Stimulated activated memory B cell treated with anti-CD40 and anti-IgM and Interleukin-4, amounts not matched to agents 10 μg/mL and 1 μg/mL and 100 μg/mL, for 72 hours (primary cell): Measurements from ENCODE around the gene RSAD1.
A peak's percentile ranks its signal among the peaks of the same experiment; 100 is the strongest.
"Not testable (repeated sequence)": the region's sequence is repeated elsewhere in the genome, so short reads cannot be mapped to it uniquely, and the experiment has no call there.

Source experiments
- ATAC-seq: fragments of 150-1000 bp; cut with Tn5 transposase; 2 replicates; pipeline ENCODE4 v1.10.0; 2021
- H3K27ac Mint-ChIP-seq: one replicate; pipeline ENCODE4 v1.8.0; 2022; ENCODE audit warnings: mild to moderate bottlenecking, mixed read lengths
- H3K27me3 Mint-ChIP-seq: one replicate; pipeline ENCODE4 v1.8.0; 2022; ENCODE audit warnings: mixed read lengths
- H3K36me3 Mint-ChIP-seq: one replicate; pipeline ENCODE4 v1.8.0; 2022; ENCODE audit warnings: mixed read lengths
- H3K4me1 Mint-ChIP-seq: one replicate; pipeline ENCODE4 v1.8.0; 2022; ENCODE audit warnings: mixed read lengths
- H3K4me3 Mint-ChIP-seq: one replicate; pipeline ENCODE4 v1.8.0; 2022; ENCODE audit warnings: mild to moderate bottlenecking, moderate library complexity, mixed read lengths
- H3K9me3 Mint-ChIP-seq: one replicate; pipeline ENCODE4 v1.8.0; 2022; ENCODE audit warnings: mixed read lengths

The RSAD1 gene

DNA sequence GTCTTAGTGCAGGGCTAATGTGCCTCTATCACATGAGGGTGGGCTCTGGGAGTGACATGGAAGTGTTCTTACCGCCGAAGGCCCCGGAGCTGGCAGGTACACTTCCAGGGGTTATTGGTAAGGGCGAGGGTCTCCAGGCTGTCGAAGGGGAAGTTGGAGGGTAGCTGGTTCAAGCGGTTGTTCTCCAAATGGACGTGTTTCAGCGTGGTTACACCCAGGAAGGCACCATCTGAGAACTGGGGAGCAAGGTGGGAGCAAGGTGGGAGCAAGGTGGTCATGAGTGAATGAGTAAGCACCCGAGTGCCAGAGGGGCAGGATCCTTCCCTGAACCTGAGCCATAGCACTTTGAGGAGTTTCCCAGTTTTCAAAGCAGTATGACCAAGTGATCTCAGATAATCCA lies 13.0 kb upstream of the RSAD1 start:
- Mint-ChIP-seq H3K27me3 (peaks cover 15% of the 10 kb centered on the region), H3K36me3 (peaks cover 18% of the 10 kb centered on the region), H3K27ac (peak overlapping the region; percentile 83), H3K9me3 (no peaks in the 10 kb centered on the region), H3K4me3 (no peak overlapping the region), H3K4me1 (peaks cover 47% of the 10 kb centered on the region)
- ATAC-seq: no peak

DNA sequence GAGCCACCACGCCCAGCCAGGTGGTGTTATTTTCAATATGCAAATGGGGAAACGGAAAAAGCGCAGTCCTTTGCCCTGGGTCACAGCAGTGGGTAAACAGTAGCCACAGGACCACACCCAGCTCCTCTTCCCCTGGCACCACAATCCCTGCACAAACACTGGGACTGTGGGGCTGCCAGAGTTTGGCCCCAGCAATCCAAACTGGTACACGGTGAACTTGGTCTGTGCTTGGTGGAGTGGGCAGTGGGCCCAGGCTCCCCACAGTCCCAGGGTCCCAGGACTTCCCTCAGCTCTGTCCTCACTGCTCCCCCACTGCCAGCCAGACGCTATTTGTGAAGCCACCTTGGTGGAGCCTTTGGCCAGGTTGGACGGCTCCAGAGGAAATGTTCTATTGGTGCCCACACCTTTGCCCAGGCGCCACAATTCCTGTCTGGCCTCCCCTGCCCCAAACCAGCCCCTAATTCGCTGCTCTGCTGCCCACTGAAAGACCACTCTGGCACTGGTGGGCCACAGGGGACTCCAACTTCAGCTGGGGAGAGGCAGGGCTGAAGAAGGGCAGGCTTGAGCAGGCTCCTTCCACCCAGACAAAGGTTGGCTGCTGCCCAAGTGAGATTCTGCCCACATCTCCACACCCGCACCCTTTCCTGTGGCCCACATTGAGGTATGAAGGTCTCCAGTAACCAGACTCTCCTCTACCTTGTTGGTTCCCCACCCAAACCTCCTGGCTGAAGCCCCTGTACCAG lies 12.1 kb upstream of the RSAD1 start:
- peak overlapping the region; percentile 83 for H3K27ac Mint-ChIP-seq
- peak overlapping the region; percentile 30 for H3K4me3 Mint-ChIP-seq
- peaks cover 15% of the 10 kb centered on the region for H3K27me3 Mint-ChIP-seq
- peak; percentile 52 for ATAC-seq
- H3K36me3 Mint-ChIP-seq: peaks cover 19% of the 10 kb centered on the region
- H3K4me1 Mint-ChIP-seq: peaks cover 47% of the 10 kb centered on the region
- no peaks in the 10 kb centered on the region for H3K9me3 Mint-ChIP-seq

DNA sequence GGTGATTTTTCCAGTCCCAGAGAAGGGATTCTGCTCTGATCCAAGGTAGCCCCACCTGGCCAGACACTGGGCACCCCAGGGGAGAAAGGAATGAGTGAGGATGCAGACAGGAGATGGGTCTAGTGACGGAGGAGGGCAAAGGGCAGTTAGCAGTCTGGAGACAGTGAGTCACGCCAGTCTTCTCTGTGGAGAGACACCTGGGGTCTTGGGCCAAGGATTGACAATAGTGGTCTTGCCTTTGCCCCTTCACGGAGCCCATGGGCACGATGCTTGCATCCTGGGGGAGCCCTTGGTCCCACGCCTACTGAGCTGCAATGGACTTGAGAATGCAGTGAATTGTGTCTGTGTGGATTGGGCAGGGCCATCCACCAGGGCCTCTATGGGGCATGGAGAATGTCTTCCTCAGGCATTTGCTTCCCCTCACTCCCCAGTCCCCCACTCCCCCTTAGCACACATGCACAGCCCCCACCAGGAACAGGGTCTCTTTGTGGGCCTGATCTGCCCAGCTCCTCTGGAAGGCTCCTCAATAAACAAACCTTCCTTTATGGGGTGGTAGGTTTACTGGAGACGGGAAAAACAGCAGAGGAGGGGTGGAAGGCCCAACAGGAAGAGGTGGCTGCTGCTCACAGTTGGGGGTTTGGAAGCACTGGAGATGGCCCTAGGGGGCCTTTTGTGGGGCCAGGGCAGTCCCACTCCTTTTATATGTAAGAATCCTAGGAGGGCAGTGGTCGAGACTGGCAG lies 11.4 kb upstream of the RSAD1 start:
- peak overlapping the region; percentile 55 for H3K4me3 Mint-ChIP-seq
- no peaks in the 10 kb centered on the region for H3K9me3 Mint-ChIP-seq
- H3K27me3 Mint-ChIP-seq: peaks cover 15% of the 10 kb centered on the region
- H3K36me3 Mint-ChIP-seq: peaks cover 27% of the 10 kb centered on the region
- H3K27ac Mint-ChIP-seq: peak overlapping the region; percentile 83
- H3K4me1 Mint-ChIP-seq: peaks cover 47% of the 10 kb centered on the region
- ATAC-seq: no peak

GRCh38 chr17:50467855-50468303 lies 10.8 kb upstream of the RSAD1 start:
- H3K4me3 Mint-ChIP-seq: peak overlapping the region; percentile 58
- peaks cover 30% of the 10 kb centered on the region for H3K36me3 Mint-ChIP-seq

DNA sequence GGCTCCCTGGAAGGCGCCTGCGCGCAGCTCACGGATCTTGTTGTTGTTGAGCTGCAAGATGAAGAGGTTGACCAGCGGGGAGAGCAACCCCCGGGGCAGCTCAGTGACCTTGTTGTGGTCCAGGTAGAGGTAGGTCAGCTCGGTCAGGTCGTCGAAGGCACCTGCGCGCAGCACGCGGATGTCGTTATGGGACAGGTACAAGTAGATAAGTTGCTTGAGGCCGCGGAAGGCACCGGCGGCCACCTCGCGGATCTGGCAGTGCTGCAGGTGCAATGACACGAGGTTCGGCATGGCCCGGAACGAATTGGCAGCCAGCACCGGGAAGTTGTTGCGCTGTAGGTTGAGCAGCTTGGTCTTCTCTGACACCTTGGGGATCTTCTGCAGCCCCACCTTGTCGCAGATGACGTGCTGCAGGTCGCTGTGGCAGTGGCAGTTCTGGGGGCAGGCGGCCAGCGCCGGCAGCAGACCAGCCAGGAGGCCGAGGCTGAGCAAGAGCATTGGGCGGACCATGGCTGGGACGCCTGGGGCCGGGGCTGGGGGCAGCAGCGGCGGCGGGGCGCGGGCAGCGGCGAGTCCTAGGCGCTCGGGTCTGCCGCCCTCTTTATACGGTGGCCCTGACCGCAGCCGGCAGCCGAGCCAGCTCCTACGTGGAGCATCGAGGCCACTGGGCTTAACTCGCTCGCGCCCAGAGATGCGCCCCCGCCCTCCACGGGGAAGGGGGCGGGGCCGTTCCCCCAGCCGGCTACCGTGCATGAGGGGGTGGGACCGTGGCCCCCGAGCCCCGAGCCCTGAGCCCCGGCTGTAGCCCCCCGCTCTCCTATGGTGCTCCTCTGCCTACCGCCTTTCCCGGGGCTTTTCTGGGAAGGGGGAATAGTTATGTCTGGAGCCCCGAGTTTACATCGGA lies 10.1 kb upstream of the RSAD1 start, which contains the start of gene CHAD:
Gene CHAD (minus strand): TSS at position 577 of the 904 bp plus-strand sequence. CDS start 67 bp downstream, at position 510.
- ATAC-seq: peak; percentile 40

More at GRCh38 chr17:50467855-50468303, 10.8 kb upstream of the RSAD1 start:
- no peaks in the 10 kb centered on the region for H3K9me3 Mint-ChIP-seq
- ATAC-seq: no peak
- peaks cover 15% of the 10 kb centered on the region for H3K27me3 Mint-ChIP-seq
- H3K4me1 Mint-ChIP-seq: peaks cover 47% of the 10 kb centered on the region
- peak overlapping the region; percentile 83 for H3K27ac Mint-ChIP-seq

GRCh38 chr17:50469208-50469605 lies 9.5 kb upstream of the RSAD1 start:
- ATAC-seq: no peak
- Mint-ChIP-seq H3K9me3 (no peaks in the 10 kb centered on the region), H3K27ac (no peak overlapping the region), H3K4me1 (peaks cover 43% of the 10 kb centered on the region), H3K36me3 (peaks cover 26% of the 10 kb centered on the region), H3K27me3 (peaks cover 15% of the 10 kb centered on the region), H3K4me3 (peak overlapping the region; percentile 36)

More for the DNA sequence above, 10.1 kb upstream of the RSAD1 start, which contains the start of gene CHAD:
- H3K9me3 Mint-ChIP-seq: no peaks in the 10 kb centered on the region
- peaks cover 30% of the 10 kb centered on the region for H3K36me3 Mint-ChIP-seq
- peaks cover 47% of the 10 kb centered on the region for H3K4me1 Mint-ChIP-seq
- H3K4me3 Mint-ChIP-seq: peak within 1 kb of the TSS; percentile 58
- H3K27me3 Mint-ChIP-seq: peaks cover 15% of the 10 kb centered on the region
- peak within 1 kb of the TSS; percentile 83 for H3K27ac Mint-ChIP-seq

DNA sequence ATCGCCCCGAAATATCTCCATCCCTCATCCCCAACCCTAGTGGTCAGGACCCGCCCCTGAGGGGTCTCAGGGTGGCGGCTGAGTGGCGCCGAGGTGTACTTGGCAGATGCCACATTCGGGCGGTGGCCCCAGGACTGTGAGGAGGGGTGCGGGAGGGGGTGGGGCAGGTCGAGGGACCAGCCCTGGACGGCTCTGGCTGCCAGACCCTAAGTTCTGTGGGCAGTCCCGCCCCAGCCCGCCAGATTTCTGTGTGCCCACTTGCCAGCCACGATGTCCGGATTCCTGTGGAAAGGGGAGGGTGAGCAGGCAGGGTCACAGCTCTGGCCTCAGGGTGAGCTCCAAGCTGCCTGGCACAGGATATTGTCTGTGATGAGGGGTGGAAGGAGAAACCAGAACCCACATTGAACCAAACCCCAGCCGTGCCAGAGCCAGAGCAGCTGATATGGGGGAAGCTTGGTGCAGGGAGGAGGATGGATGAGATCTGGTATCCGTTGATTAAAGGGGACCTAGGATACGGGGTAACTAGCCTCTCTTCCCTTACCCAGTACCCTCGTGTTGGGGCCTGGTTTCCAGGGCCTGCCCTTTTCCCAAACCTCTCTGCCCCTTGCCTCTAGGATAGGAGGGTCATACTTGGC lies 8.9 kb upstream of the RSAD1 start:
- H3K27ac Mint-ChIP-seq: peak overlapping the region; percentile 39
- ATAC-seq: no peak
- peaks cover 38% of the 10 kb centered on the region for H3K4me1 Mint-ChIP-seq
- H3K36me3 Mint-ChIP-seq: peaks cover 20% of the 10 kb centered on the region
- H3K4me3 Mint-ChIP-seq: peak overlapping the region; percentile 22
- H3K9me3 Mint-ChIP-seq: no peaks in the 10 kb centered on the region
- H3K27me3 Mint-ChIP-seq: peaks cover 15% of the 10 kb centered on the region

DNA sequence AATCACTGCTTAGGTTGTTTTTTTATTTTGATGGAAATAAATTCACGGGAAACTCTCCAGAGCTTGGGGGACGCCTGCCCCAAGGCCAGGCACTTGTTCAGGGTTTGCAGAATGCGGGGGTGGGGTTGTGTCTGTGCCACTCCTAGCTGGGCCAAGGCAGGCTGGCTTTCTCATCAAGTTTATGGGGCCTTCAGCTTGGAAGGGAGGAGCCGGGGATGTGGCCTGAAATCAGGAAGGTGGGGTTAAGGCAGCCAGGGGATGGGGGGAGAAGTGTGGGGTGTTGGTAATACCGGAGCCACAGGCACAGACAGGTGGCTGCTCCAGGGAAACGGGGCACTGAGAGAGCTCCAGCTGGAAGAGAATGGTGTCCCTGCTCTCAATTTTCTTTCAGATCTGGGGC lies 8.2 kb upstream of the RSAD1 start:
- H3K9me3 Mint-ChIP-seq: no peaks in the 10 kb centered on the region
- ATAC-seq: no peak
- peak overlapping the region; percentile 39 for H3K27ac Mint-ChIP-seq
- H3K4me1 Mint-ChIP-seq: peaks cover 31% of the 10 kb centered on the region
- peaks cover 15% of the 10 kb centered on the region for H3K27me3 Mint-ChIP-seq
- H3K4me3 Mint-ChIP-seq: peak overlapping the region; percentile 22
- peaks cover 14% of the 10 kb centered on the region for H3K36me3 Mint-ChIP-seq

- peaks cover 11% of the 10 kb centered on the region for H3K36me3 Mint-ChIP-seq
- H3K4me1 Mint-ChIP-seq: peaks cover 23% of the 10 kb centered on the region
- no peak overlapping the region for H3K4me3 Mint-ChIP-seq
- no peaks in the 10 kb centered on the region for H3K9me3 Mint-ChIP-seq
- no peak for ATAC-seq
- H3K27me3 Mint-ChIP-seq: peaks cover 15% of the 10 kb centered on the region
- peak overlapping the region; percentile 39 for H3K27ac Mint-ChIP-seq
Observed at GRCh38 chr17:50471009-50471905, 7.4 kb upstream of the RSAD1 start.

GRCh38 chr17:50472286-50472685 lies 6.4 kb upstream of the RSAD1 start:
- Mint-ChIP-seq H3K27me3 (peaks cover 14% of the 10 kb centered on the region), H3K4me3 (no peak overlapping the region), H3K36me3 (peaks cover 11% of the 10 kb centered on the region), H3K9me3 (no peaks in the 10 kb centered on the region), H3K27ac (no peak overlapping the region), H3K4me1 (peaks cover 13% of the 10 kb centered on the region)
- ATAC-seq: no peak

- not testable (repeated sequence) for H3K27ac Mint-ChIP-seq, ATAC-seq, H3K4me3 Mint-ChIP-seq, H3K27me3 Mint-ChIP-seq, H3K4me1 Mint-ChIP-seq, H3K9me3 Mint-ChIP-seq
- peaks cover 11% of the 10 kb centered on the region for H3K36me3 Mint-ChIP-seq
Observed at GRCh38 chr17:50472761-50473161, 5.9 kb upstream of the RSAD1 start.

- H3K27me3 Mint-ChIP-seq: no peaks in the 10 kb centered on the region
- peaks cover 8% of the 10 kb centered on the region for H3K4me1 Mint-ChIP-seq
- H3K4me3 Mint-ChIP-seq: no peak overlapping the region
- peaks cover 11% of the 10 kb centered on the region for H3K36me3 Mint-ChIP-seq
- H3K9me3 Mint-ChIP-seq: no peaks in the 10 kb centered on the region
- no peak overlapping the region for H3K27ac Mint-ChIP-seq
- no peak for ATAC-seq
Observed at GRCh38 chr17:50473901-50474300, 4.8 kb upstream of the RSAD1 start.

GRCh38 chr17:50474523-50474922 lies 4.1 kb upstream of the RSAD1 start:
- Mint-ChIP-seq H3K27ac (no peak overlapping the region), H3K4me1 (peaks cover 11% of the 10 kb centered on the region), H3K4me3 (no peak overlapping the region), H3K27me3 (no peaks in the 10 kb centered on the region), H3K36me3 (peaks cover 11% of the 10 kb centered on the region), H3K9me3 (no peaks in the 10 kb centered on the region)
- ATAC-seq: no peak

DNA sequence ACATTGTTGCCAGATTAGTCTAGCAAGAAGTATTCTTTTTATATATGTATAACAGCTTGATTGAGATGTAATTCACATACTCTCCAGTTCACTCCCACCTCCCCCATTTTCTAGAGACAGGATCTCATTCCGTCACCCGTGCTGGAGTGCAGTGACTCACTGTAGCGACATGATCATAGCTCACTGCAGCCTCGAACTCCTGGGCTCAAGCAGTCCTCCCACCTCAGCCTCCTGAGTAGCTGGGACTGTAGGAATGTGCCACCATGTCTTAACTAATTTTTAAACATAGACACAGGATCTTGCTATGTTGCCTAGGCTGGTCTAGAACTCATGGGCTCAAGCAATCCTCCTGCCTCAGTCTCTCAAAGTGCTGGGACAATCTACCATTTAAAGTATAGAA lies 3.3 kb upstream of the RSAD1 start:
- no peak for ATAC-seq
- Mint-ChIP-seq H3K36me3 (peaks cover 11% of the 10 kb centered on the region), H3K4me1 (peaks cover 20% of the 10 kb centered on the region), H3K9me3 (no peaks in the 10 kb centered on the region), H3K27me3 (no peaks in the 10 kb centered on the region), H3K27ac (no peak overlapping the region), H3K4me3 (no peak overlapping the region)
